Stimulated activated CD4-positive, alpha-beta T cell treated with anti-CD3 and anti-CD28 coated beads, Interleukin-2, amount 100 ng/mL, for 48 hours (primary cell): ENCODE results near the gene MYO1G.
"Not testable (repeated sequence)": the region's sequence is repeated elsewhere in the genome, so short reads cannot be mapped to it uniquely, and the experiment has no call there.

ENCODE experiments used
- DNase-seq, 2 donors: peaks; one replicate each; pipeline ENCODE4 v3.0.0-alpha.2; 2020

MYO1G gene

GRCh38 chr7:44965441-44965903 lies 13.3 kb downstream of the MYO1G start:
- DNase-seq, result no peak

GRCh38 chr7:44964831-44965440 lies 13.9 kb downstream of the MYO1G start:
- DNase-seq, result no peak

GRCh38 chr7:44964384-44964830 lies 14.4 kb downstream of the MYO1G start:
- no peak for DNase-seq

- DNase-seq, result no peak
These were observed 15.2 kb downstream of the MYO1G start for GRCh38 chr7:44963364-44964290.

GRCh38 chr7:44962483-44963251 lies 16.1 kb downstream of the MYO1G start:
- DNase-seq, result no peak

- DNase-seq, result no peak
These were observed 16.9 kb downstream of the MYO1G start for GRCh38 chr7:44961844-44962482.

- no peak for DNase-seq
These were observed 18.7 kb downstream of the MYO1G start for GRCh38 chr7:44960011-44960580.

- no peak for DNase-seq
These were observed 19.3 kb downstream of the MYO1G start for GRCh38 chr7:44959433-44959951.

GRCh38 chr7:44958645-44959344 lies 20.0 kb downstream of the MYO1G start:
- no peak for DNase-seq

GRCh38 chr7:44956157-44956766 lies 22.6 kb downstream of the MYO1G start:
- no peak for DNase-seq

- no peak for DNase-seq
These were observed 23.1 kb downstream of the MYO1G start for GRCh38 chr7:44955733-44956132.

- DNase-seq, result no peak
These were observed 25.7 kb downstream of the MYO1G start for GRCh38 chr7:44953156-44953555.

GRCh38 chr7:44949303-44949702 lies 29.5 kb downstream of the MYO1G start:
- DNase-seq, result no peak

- DNase-seq, result no peak
These were observed 33.3 kb downstream of the MYO1G start for GRCh38 chr7:44945479-44945878.

- DNase-seq, result no peak
These were observed 34.0 kb downstream of the MYO1G start for GRCh38 chr7:44944821-44945220.

GRCh38 chr7:44943631-44944030 lies 35.2 kb downstream of the MYO1G start:
- no peak for DNase-seq

GRCh38 chr7:44937426-44937825 lies 41.4 kb downstream of the MYO1G start:
- no peak for DNase-seq

GRCh38 chr7:44936322-44936721 lies 42.5 kb downstream of the MYO1G start:
- DNase-seq, result no peak

- no peak for DNase-seq
These were observed 43.2 kb downstream of the MYO1G start for GRCh38 chr7:44935583-44935982.

- DNase-seq, result no peak
These were observed 43.8 kb downstream of the MYO1G start for GRCh38 chr7:44935016-44935415.

GRCh38 chr7:44934510-44934909 lies 44.3 kb downstream of the MYO1G start:
- not testable (repeated sequence) for DNase-seq
